ENCODE data around the gene GTF2E1.
"Not testable (repeated sequence)": the region's sequence is repeated elsewhere in the genome, so short reads cannot be mapped to it uniquely, and the experiment has no call there.

GRCh38 chr3:120785832-120786231 is 43.3 kb downstream of the GTF2E1 start:
- TF ChIP-seq, protein P1, sequence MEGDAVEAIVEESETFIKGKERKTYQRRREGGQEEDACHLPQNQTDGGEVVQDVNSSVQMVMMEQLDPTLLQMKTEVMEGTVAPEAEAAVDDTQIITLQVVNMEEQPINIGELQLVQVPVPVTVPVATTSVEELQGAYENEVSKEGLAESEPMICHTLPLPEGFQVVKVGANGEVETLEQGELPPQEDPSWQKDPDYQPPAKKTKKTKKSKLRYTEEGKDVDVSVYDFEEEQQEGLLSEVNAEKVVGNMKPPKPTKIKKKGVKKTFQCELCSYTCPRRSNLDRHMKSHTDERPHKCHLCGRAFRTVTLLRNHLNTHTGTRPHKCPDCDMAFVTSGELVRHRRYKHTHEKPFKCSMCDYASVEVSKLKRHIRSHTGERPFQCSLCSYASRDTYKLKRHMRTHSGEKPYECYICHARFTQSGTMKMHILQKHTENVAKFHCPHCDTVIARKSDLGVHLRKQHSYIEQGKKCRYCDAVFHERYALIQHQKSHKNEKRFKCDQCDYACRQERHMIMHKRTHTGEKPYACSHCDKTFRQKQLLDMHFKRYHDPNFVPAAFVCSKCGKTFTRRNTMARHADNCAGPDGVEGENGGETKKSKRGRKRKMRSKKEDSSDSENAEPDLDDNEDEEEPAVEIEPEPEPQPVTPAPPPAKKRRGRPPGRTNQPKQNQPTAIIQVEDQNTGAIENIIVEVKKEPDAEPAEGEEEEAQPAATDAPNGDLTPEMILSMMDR (IDR thresholded peaks at IDR 0.05), result not testable (repeated sequence)
- not testable (repeated sequence) for TF ChIP-seq POLR2A (IDR thresholded peaks at IDR 0.05)
